Rectal smooth muscle tissue (tissue), 1 donor: ENCODE data around the gene ATAD2B.

Source experiments
- H3K27ac ChIP-seq: one replicate; pipeline ENCODE4 v1.7.0; 2013; ENCODE audit warnings: low read depth, low read length, inconsistent platforms
- H3K27me3 ChIP-seq: one replicate; pipeline ENCODE4 v1.7.0; 2013; ENCODE audit warnings: low read length; ENCODE audit not compliant: control insufficient read depth, insufficient read depth
- H3K36me3 ChIP-seq: one replicate; pipeline ENCODE4 v1.7.0; 2013; ENCODE audit warnings: low read length; ENCODE audit not compliant: control insufficient read depth, insufficient read depth
- H3K4me1 ChIP-seq: one replicate; pipeline ENCODE4 v1.7.0; 2013; ENCODE audit warnings: low read length; ENCODE audit not compliant: control insufficient read depth, insufficient read depth
- H3K4me3 ChIP-seq: one replicate; pipeline ENCODE4 v1.7.0; 2013; ENCODE audit warnings: low read length
- H3K9ac ChIP-seq: one replicate; pipeline ENCODE4 v1.7.0; 2013; ENCODE audit warnings: low read length

Gene ATAD2B

DNA sequence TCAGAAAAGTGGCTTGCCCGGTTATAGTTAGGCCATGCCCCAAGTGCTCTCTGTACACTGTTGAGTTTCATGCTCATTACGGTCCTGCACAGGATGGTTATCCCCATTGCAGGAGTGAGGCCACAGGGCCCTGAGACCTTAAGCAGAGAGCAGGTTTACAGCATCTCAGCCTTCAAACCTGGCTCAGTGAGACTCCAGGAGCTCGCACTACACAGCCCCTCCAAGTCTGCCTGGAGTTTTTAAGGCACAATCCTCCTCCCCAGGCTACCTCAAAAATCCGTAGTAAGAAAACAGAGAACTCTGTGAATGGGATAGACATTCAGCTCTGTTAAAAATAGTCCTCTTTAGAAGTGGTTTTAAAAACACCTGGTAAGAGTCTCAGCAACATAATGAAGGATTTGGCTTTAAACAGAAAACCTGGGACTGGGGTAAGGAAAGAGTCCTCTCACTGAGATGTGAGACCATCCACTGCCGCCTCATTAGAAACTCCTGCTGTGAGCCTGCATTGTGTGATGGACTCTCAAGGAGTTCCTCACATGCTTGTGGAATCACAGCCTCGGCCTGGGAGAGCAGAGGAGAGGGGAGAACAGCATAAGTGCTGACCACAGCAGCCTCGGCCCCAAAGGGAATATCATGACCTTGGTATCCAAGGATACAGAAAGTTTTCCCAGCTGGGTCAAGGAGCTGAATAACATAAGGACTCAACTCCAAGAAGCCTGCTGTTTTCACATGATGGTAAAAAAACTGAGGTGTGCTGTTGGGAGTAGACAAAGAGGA, 214.8 kb downstream of the ATAD2B start:
- Histone ChIP-seq H3K36me3 (peaks cover 3% of the 10 kb centered on the region), H3K4me1 (no peaks in the 10 kb centered on the region), H3K4me3 (no peak overlapping the region), H3K27ac (no peak overlapping the region), H3K27me3 (no peaks in the 10 kb centered on the region), H3K9ac (no peak overlapping the region)

DNA sequence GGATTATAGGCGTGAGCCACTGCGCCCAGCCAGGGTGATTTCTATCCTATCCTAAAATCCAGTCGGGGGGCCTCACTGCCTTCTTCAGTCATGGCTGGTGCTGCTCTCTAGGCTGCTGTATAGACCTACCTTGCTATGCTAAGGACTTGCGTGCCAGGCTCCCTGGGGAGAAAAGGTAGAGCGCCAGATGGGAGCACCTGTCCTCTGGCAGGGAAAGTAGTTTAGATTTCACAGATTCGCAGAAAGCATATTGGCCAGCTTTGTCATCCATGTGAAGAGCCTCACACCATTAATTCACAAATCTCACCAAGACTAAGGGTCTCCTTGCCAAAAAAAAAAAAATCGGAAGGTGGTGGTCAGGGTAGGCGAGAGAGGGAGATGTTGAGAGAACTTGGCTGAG, 217.6 kb downstream of the ATAD2B start:
- H3K36me3 ChIP-seq: peaks cover 3% of the 10 kb centered on the region
- H3K4me1 ChIP-seq: no peaks in the 10 kb centered on the region
- H3K4me3 ChIP-seq: no peak overlapping the region
- no peaks in the 10 kb centered on the region for H3K27me3 ChIP-seq
- no peak overlapping the region for H3K27ac ChIP-seq
- H3K9ac ChIP-seq: no peak overlapping the region

DNA sequence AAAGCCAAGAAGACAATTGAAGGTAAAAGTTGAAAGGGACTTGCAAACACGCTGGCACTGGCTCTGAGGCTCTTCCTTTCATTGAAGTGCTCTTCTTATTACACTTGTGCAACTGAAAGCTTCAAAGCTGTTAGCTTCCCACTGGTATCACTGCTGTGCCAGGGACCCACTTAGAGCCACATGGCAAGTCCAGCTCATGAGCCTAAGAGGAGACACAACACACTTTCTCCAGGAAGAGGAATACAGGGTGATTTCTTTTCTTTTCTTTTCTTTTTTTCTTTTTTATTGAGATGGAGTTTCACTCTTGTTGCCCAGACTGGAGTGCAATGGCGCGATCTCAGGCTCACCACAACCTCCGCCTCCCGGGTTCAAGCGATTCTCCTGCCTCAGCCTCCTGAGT, 218.2 kb downstream of the ATAD2B start:
- Histone ChIP-seq H3K4me1 (no peaks in the 10 kb centered on the region), H3K9ac (no peak overlapping the region), H3K36me3 (peaks cover 3% of the 10 kb centered on the region), H3K4me3 (no peak overlapping the region), H3K27ac (no peak overlapping the region), H3K27me3 (no peaks in the 10 kb centered on the region)

DNA sequence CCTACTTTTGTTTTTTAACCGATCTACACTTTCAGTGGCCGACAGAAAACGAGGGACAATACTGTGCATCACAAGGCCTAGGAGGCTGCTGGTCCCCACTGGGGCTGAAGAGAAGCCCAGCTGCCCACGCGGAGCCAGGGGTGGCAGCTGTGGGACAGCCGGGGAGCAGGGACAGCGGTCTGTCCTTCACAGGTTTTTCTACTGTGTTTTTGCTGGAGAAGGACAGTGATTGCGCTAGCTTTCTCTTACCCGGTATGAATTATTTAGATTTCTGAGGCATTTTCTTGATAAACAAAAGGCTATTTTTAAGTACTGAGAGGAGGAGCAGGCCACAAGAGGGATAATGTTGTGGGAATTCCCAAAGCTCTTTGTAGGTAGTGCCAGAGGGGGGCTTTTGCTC, 219.8 kb downstream of the ATAD2B start:
- Histone ChIP-seq H3K4me1 (no peaks in the 10 kb centered on the region), H3K9ac (no peak overlapping the region), H3K4me3 (no peak overlapping the region), H3K36me3 (peaks cover 6% of the 10 kb centered on the region), H3K27ac (no peak overlapping the region), H3K27me3 (no peaks in the 10 kb centered on the region)

DNA sequence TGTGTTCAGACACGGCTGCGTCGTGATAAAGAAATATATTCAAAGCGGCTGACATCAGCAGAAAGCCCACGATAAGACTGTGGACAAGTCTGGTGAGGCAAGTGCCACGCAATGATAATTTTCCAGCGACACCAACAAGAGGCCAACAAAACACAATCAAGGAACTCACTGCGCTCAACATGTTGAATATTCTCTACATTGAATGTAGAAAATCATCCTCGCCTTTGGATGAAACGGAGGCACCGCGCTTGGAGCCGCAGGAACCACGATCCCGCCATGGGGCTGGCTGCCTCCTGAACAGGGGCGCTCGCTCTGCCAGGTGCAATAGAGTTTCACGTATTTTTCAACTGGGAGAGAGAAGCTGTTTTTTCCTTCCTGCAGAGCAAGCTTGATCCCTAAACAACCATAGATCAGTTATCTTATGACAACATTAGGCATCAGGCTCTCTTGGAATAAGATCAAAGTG, 220.3 kb downstream of the ATAD2B start:
- peaks cover 6% of the 10 kb centered on the region for H3K36me3 ChIP-seq
- no peak overlapping the region for H3K4me3 ChIP-seq
- no peaks in the 10 kb centered on the region for H3K27me3 ChIP-seq
- no peaks in the 10 kb centered on the region for H3K4me1 ChIP-seq
- H3K27ac ChIP-seq: no peak overlapping the region
- H3K9ac ChIP-seq: no peak overlapping the region

DNA sequence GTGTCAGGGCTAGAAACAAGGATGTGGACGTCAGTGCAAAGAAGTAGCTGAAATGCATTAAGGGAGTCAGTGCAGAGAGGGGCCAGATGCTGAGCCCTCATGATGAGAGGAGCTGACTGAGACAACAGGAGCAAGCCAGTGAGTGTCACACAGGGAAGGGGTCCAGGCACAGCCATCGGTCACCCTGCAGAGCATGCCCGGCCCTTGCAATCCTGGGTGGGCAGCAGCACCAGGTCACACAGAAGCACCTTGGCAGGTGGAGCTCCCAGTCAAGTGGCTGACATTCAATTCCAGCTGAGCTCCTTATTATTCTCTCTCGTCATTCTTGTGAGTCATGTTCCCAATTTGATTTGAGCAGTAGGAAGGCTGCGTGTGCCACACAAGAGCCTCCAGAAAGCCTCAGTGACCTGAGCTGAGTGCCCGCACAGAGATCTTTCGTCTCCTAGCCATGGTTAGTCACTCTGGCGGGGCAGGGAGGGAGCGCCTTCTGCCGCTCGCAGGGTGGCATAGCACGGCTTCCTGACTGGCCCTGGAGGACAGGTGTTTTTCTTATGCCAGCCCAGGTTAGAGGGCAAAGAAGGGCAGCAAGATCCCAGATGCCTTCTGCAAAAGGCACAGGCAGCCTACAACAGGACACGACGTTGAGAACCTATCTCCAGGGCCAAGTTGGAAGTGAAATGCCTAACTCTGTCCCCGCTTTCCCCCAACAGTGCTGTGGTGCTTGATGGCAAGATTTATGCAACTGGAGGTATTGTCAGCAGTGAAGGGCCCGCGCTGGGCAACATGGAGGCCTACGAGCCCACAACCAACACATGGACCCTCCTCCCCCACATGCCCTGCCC, 220.9 kb downstream of the ATAD2B start:
- Histone ChIP-seq H3K36me3 (peaks cover 6% of the 10 kb centered on the region), H3K4me3 (no peak overlapping the region), H3K9ac (no peak overlapping the region), H3K27me3 (no peaks in the 10 kb centered on the region), H3K27ac (no peak overlapping the region), H3K4me1 (no peaks in the 10 kb centered on the region)

DNA sequence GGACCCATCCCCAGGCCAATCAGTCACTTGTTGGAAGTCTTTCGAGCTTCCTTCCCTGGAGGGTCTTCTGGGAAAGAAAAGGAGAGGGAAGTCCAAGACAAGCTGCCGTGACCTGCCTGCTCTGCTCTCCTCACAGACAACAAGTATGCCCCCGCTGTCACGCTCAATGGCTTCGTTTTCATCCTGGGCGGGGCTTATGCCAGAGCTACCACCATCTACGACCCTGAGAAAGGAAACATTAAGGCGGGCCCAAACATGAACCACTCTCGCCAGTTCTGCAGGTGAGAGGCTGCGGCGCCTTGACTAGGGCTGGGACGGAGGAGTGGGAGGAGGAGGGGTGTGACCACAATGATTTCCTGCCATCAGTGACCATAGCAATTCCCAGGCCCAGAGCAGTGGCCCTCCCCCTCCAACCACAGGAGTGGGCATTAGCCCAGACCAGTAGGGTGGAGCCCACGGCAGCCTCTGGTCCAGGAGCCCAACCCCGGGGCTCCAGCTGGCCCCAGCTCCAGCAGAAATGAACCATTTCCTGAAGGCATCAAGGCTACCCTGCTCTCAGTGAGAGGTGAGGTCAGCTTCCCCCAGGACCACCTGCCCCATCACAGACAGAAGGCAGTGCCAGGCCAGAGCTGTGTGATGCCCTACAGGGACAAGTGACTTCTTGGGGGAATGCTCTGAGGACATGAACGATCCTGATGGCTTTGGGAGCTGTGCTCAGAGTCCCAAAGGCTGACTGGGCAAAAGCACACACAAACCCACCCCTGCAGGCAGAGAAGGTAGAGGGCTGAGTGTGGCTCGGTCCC, 223.1 kb downstream of the ATAD2B start:
- Histone ChIP-seq H3K9ac (no peak overlapping the region), H3K4me1 (no peaks in the 10 kb centered on the region), H3K27ac (no peak overlapping the region), H3K36me3 (peaks cover 6% of the 10 kb centered on the region), H3K27me3 (no peaks in the 10 kb centered on the region), H3K4me3 (no peak overlapping the region)

DNA sequence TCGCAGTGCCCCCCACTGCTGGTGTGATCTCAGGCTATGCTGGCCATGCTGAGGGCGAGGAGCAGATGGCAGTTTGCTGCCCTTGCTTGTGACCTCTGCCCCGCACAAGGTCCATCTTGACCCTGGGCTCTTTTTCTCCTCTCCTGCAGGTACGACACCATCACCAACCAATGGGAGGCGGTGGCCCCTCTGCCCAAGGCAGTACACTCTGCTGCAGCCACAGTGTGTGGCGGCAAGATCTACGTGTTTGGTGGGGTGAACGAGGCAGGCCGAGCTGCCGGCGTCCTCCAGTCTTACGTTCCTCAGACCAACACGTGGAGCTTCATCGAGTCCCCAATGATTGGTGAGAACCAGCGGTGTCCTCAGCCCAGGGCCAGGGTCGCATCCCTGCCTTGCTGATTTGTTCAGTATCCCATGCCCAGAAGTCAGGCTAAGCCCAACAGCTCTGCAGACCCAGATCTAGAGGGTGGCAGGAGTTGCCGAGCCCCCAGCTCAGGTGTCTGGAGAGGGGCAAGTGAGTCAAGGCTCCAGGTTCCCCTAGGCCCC, 223.8 kb downstream of the ATAD2B start:
- H3K27ac ChIP-seq: no peak overlapping the region
- peaks cover 3% of the 10 kb centered on the region for H3K36me3 ChIP-seq
- no peak overlapping the region for H3K4me3 ChIP-seq
- H3K9ac ChIP-seq: no peak overlapping the region
- H3K27me3 ChIP-seq: no peaks in the 10 kb centered on the region
- no peaks in the 10 kb centered on the region for H3K4me1 ChIP-seq

DNA sequence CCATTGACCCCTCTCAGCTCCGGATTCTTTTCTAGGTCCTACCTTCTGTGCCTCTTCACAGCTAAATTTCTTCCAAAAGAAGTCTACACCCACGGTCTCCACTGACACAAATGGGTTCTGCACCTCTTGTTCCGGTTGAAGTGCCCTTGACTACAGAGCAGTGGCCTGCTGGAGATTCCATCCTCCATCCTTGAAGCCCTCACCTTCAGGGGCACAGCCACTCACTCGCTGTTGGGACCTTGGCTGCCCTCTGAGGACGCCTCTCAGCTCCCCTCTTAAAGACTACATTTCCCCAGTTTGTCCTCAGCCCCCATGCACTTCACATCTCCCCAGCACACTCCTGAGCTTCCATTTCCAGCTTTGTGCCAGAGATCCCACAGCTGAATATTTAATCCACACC, 226.3 kb downstream of the ATAD2B start:
- Histone ChIP-seq H3K36me3 (peaks cover 3% of the 10 kb centered on the region), H3K9ac (no peak overlapping the region), H3K4me3 (no peak overlapping the region), H3K27ac (no peak overlapping the region), H3K4me1 (no peaks in the 10 kb centered on the region), H3K27me3 (no peaks in the 10 kb centered on the region)

DNA sequence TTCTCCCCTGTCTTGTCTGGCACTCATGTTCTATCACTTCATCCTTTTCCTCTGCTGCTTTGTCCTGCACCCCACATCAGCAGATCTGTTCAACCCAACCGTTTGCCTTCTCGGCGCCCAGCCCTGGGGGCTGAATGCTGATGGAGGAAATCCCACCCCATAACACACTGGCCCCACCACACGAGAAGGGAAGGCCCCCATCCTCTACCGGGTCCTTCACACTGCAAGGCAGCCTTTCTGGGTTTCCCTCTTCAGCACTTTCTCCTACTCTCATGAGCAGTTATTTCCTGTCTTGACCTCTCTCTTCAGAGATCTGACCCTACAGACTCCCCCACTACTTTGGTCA, 227.4 kb downstream of the ATAD2B start:
- H3K4me3 ChIP-seq: no peak overlapping the region
- H3K36me3 ChIP-seq: peaks cover 3% of the 10 kb centered on the region
- H3K27ac ChIP-seq: no peak overlapping the region

DNA sequence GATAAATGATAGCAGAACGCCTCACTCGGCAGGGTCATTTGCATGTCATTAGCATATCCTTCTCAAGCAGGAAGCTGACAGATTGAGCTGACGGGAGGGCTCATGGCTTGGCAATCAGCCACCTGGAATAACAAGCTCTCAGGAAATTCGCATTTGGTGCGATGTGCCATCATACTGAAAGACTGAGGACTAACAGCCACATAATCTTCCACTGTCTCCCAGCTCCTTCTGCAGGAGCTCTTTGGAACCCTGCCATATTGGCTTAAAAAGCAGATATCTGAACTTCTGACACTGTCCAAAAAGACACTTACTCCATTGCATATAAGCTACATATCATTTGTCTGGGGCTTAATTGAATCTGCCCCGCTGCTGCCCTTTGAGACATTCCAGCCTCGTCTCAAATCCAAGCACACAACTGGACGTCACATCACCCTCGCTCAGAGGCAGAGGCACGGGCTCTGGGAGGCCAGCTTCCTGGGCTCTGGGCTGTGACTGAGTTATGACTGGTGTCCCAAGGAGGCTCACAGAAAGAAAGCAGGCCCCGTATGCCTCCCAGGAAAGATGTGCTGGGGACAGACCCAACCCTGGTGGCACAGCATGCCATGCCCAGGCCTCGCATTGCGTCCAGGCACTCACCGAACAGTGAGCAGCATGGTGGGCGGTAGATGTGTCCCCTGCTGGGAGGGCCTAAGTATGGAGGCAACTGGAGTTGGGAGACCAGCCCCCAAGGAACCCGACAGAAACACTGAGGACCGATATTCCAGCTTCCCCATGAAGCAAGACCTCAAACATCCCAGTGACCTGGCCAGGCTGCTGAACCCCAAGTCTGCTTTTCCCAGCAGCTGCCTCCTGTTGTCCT, 228.0 kb downstream of the ATAD2B start:
- Histone ChIP-seq H3K9ac (no peak overlapping the region), H3K27ac (no peak overlapping the region), H3K36me3 (peaks cover 3% of the 10 kb centered on the region), H3K4me1 (no peaks in the 10 kb centered on the region), H3K27me3 (no peaks in the 10 kb centered on the region), H3K4me3 (no peak overlapping the region)

More for the DNA sequence above, 227.4 kb downstream of the ATAD2B start:
- Histone ChIP-seq H3K4me1 (no peaks in the 10 kb centered on the region), H3K9ac (no peak overlapping the region), H3K27me3 (no peaks in the 10 kb centered on the region)
